BJ (cell line): ENCODE measurements around the gene ZNF84. TPM values are rescaled to one million over a fixed set of nuclear protein-coding genes. Genes with fewer than 3 reads are reported as not detected.

Experiments used
- CTCF ChIA-PET: fragments of 350-600 bp; formaldehyde crosslinking; extraction: SDS; loops from one replicate; lab custom pipeline; 2021; ENCODE audit warnings: antibody characterized with exemption, inconsistent platforms; lab: Yijun Ruan, JAX
- POLR2A ChIA-PET: fragments of 300-600 bp; sonication (Branson Sonifier 250); formaldehyde crosslinking; extraction: SDS; loops from one replicate; lab custom pipeline; 2021; ENCODE audit warnings: antibody characterized with exemption; lab: Charles Lee
- DNase-seq: peaks from one replicate; pipeline ENCODE4 v3.0.0-alpha.2; 2011; ENCODE audit warnings: low read depth
- H3K27me3 ChIP-seq: 2 replicates; pipeline ENCODE4 v1.6.0; 2011; ENCODE audit warnings: low read length; ENCODE audit not compliant: control insufficient read depth, insufficient read depth
- H3K36me3 ChIP-seq: 2 replicates; pipeline ENCODE4 v1.5.1; 2011; ENCODE audit warnings: low read length; ENCODE audit not compliant: control insufficient read depth, insufficient read depth
- H3K4me3 ChIP-seq: 2 replicates; pipeline ENCODE4 v1.5.1; 2011; ENCODE audit warnings: low read depth, mild to moderate bottlenecking, control low read depth, low read length
- CTCF ChIP-seq: IDR thresholded peaks from 2 replicates; pipeline ENCODE4 v1.5.1; 2011; ENCODE audit warnings: low read depth, mild to moderate bottlenecking, control low read depth, inconsistent platforms, low read length, moderate library complexity; ENCODE audit not compliant: insufficient read depth
- polyA minus RNA-seq: library from RNA; depleted of rRNA, polyadenylated mRNA; stranded (reverse); fragments of >200 nt; gene quantifications from 2 replicates; pipeline ENCODE4 v1.2.3, GENCODE V29; 2011; rRNA and poly(A)+ RNA removed
- polyA plus RNA-seq: library from polyadenylated mRNA; depleted of rRNA; stranded (reverse); fragments of >200 nt; gene quantifications from 2 replicates; pipeline ENCODE4 v1.2.3, GENCODE V29; 2011; rRNA removed

Gene ZNF84
- polyA plus RNA-seq (9.7 and 16.2 TPM in 2 replicates), polyA minus RNA-seq (10.8 and 14.0 TPM in 2 replicates)

GRCh38 chr12:133037207-133038005 is at the start of gene ZNF84:
TSS of gene ZNF84 (plus strand) at chr12:133037509. CDS start at chr12:133041468, 3,959 bp downstream.
- no peaks in the 10 kb centered on the region for H3K27me3 ChIP-seq
- peak within 1 kb of the TSS; percentile 80 for H3K4me3 ChIP-seq
- H3K36me3 ChIP-seq, result peaks cover 5% of the 10 kb centered on the region; the same call in 1 of the 2 replicates
- peak; percentile 92 for DNase-seq
- TF ChIP-seq CTCF, result no peak
- ChIA-PET CTCF (interaction anchor here (1.0 kb wide), 1 partner anchor 12 kb away, joined by 3 read pairs; no protein-coding TSS in a partner anchor), POLR2A (interaction anchor here (0.8 kb wide), 1 partner anchor 81 kb away, joined by 4 read pairs; the partner anchor contains the start of gene ZNF605)

DNA sequence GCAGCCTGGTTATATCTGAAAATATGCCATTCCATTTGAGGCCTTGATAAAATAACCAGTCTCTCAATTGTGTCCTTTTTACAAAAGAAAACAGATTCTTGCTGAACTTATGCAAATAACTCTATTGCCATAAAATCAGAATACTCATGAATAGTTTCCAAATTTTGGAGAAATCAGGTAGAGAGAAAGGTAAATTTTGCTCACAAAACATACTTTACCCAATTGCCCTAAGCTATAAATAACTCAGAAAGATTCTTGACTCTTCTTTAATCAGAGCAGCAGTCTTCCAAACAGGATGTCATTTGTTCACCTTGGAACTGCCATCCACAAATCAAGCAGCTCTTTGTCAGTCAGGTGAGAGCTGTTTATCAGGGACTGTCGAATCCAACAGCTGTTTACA is 38.6 kb upstream of the ZNF84 start:
- TF ChIP-seq CTCF, result no peak
- H3K36me3 ChIP-seq, result peaks cover 1% of the 10 kb centered on the region; the same call in 1 of the 2 replicates
- H3K4me3 ChIP-seq, result no peak overlapping the region
- no peak for DNase-seq
- ChIA-PET POLR2A (no interaction called here), CTCF (interaction anchor here (0.8 kb wide), 1 partner anchor 11 kb away, joined by 3 read pairs; no protein-coding TSS in a partner anchor)
- H3K27me3 ChIP-seq, result no peaks in the 10 kb centered on the region

DNA sequence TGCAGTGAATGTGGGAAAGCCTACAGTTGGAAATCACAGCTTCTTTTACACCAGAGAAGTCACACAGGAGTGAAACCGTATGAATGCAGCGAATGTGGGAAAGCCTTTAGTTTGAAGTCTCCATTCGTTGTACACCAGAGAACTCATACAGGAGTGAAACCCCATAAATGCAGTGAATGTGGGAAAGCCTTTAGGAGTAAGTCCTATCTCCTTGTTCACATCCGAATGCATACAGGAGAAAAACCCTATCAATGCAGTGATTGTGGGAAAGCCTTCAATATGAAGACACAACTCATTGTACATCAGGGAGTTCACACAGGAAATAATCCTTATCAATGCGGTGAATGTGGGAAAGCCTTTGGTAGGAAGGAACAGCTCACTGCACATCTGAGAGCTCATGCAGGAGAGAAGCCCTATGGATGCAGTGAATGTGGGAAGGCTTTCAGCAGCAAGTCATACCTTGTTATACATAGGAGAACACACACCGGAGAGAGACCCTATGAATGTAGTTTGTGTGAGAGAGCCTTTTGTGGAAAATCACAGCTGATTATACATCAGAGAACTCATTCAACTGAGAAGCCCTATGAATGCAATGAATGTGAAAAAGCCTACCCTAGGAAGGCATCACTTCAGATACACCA is 26.5 kb upstream of the ZNF84 start:
- Histone ChIP-seq H3K36me3 (peaks cover 19% of the 10 kb centered on the region), H3K4me3 (no peak overlapping the region), H3K27me3 (no peaks in the 10 kb centered on the region)
- DNase-seq, result no peak
- TF ChIP-seq CTCF, result no peak
- ChIA-PET CTCF (interaction anchor here (1.5 kb wide), 1 partner anchor 23 kb away, joined by 4 read pairs; no protein-coding TSS in a partner anchor), POLR2A (no interaction called here)

- DNase-seq, result no peak
- no peaks in the 10 kb centered on the region for H3K36me3 ChIP-seq
- CTCF ChIA-PET, result no interaction called here
- H3K4me3 ChIP-seq, result no peak overlapping the region
- POLR2A ChIA-PET, result no interaction called here
- TF ChIP-seq CTCF, result no peak
- no peaks in the 10 kb centered on the region for H3K27me3 ChIP-seq
Observed at GRCh38 chr12:133023566-133023965, 13.7 kb upstream of the ZNF84 start.

DNA sequence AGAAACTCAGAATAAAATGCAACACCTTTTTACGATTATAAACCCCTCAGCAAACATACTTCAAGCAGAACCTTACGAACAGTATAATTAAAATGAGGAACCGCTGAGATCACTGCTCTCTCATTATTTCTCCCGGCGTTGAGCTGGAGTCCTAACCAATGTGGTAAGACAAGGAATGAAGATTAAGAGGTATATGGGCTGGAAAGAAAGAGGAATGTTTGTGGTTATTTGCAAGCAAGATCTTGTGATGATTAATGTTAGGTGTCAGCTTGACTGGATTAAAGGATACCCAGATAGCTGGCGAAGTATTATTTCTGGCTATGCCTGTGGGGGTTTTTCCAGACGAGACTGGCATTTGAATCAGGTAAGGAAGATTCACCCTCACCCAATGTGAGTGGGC is 10.3 kb upstream of the ZNF84 start:
- DNase-seq, result no peak
- CTCF ChIA-PET, result no interaction called here
- POLR2A ChIA-PET, result interaction anchor here (0.5 kb wide), 1 partner anchor 81 kb away, joined by 3 read pairs; no protein-coding TSS in a partner anchor
- no peak for TF ChIP-seq CTCF
- no peaks in the 10 kb centered on the region for H3K36me3 ChIP-seq
- H3K27me3 ChIP-seq, result no peaks in the 10 kb centered on the region
- H3K4me3 ChIP-seq, result no peak overlapping the region
